Choroid plexus epithelial cell (primary cell): ENCODE measurements around the gene LMAN1L.

ENCODE experiments used
- DNase-seq: peaks from one replicate; pipeline ENCODE4 v3.0.0-alpha.2; 2010; ENCODE audit warnings: low read depth
- H3K4me3 ChIP-seq: 2 replicates; pipeline ENCODE4 v1.5.1; 2011; ENCODE audit warnings: low read depth, mild to moderate bottlenecking, control low read depth, low read length, moderate library complexity
- CTCF ChIP-seq: conservative IDR thresholded peaks from 2 replicates; pipeline ENCODE4 v1.5.1; 2011; ENCODE audit warnings: low read depth, mild to moderate bottlenecking, control low read depth, inconsistent platforms, low read length, moderate library complexity

The LMAN1L gene

GRCh38 chr15:74794970-74795349, 17.7 kb upstream of the LMAN1L start:
- no peak for DNase-seq
- TF ChIP-seq CTCF, result no peak
- no peak overlapping the region for H3K4me3 ChIP-seq

- no peak for DNase-seq
- no peak overlapping the region for H3K4me3 ChIP-seq
- TF ChIP-seq CTCF, result no peak
Observed at GRCh38 chr15:74795966-74796625, 16.5 kb upstream of the LMAN1L start.

- DNase-seq, result no peak
- H3K4me3 ChIP-seq, result no peak overlapping the region
- no peak for TF ChIP-seq CTCF
Observed at GRCh38 chr15:74798388-74799254, 14.0 kb upstream of the LMAN1L start.

GRCh38 chr15:74799255-74799855, 13.3 kb upstream of the LMAN1L start:
- no peak for TF ChIP-seq CTCF
- DNase-seq, result no peak
- no peak overlapping the region for H3K4me3 ChIP-seq

- peak; percentile 57 for DNase-seq
- H3K4me3 ChIP-seq, result no peak overlapping the region
- peak; percentile 96 for TF ChIP-seq CTCF
Observed at GRCh38 chr15:74799856-74800558, 12.6 kb upstream of the LMAN1L start.

GRCh38 chr15:74800559-74801094, 12.0 kb upstream of the LMAN1L start:
- no peak overlapping the region for H3K4me3 ChIP-seq
- no peak for DNase-seq
- no peak for TF ChIP-seq CTCF
